CD4-positive, alpha-beta T cell treated with Interleukin-6 at 100 ng/mL for 8 hours (primary cell): ENCODE results near the gene PRSS38.

Experiments
- DNase-seq: peaks from one replicate; pipeline ENCODE4 v3.0.0-alpha.2; 2020; ENCODE audit warnings: mixed read lengths, low spot score

PRSS38 gene

GRCh38 chr1:227793079-227793947 lies 22.2 kb upstream of the PRSS38 start:
- no peak for DNase-seq

- DNase-seq, result no peak
These were observed 21.3 kb upstream of the PRSS38 start for GRCh38 chr1:227793948-227794816.

DNA sequence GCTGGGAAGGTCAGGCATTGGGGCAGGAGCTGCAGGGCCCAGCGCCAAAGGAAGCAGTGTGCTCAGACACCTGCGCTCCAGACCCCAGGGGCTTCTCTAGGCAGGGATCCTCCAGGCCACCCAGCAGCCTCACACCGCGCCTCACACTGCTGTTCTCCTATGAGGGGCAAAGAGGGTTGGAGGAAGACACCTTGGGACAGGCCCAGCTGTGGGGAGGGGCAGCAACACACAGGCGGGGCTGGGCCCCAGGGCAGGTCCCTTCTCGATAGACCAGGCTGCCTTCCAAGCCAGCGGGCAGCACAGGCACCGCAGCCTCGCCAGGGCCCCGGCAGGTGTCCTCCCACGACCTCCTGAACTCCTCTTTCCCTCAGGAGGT lies 20.7 kb upstream of the PRSS38 start:
- no peak for DNase-seq

GRCh38 chr1:227795732-227796131 lies 19.7 kb upstream of the PRSS38 start:
- DNase-seq, result no peak

- DNase-seq, result no peak
These were observed 19.0 kb upstream of the PRSS38 start for GRCh38 chr1:227796359-227796915.

DNA sequence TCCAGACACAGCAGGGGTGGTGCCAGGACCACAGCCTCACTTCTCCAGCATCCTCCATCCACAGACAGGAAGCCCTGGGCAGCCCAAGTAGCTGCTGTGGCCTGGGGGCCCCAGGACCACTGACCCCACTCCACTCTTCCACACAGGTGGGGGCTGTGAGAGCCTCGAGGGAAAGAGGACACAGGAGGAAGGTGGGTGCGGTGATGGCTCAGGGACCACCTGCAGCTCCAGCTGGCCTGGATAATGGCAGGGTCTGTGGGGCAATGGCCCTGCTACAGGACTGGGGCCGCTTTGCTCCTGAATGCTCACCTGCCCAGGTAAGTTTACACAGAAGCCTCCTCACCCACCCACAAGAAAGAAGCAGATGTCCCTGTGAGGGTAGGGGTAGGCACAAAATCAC lies 18.3 kb upstream of the PRSS38 start:
- no peak for DNase-seq

GRCh38 chr1:227797625-227798024 lies 17.9 kb upstream of the PRSS38 start:
- no peak for DNase-seq

DNA sequence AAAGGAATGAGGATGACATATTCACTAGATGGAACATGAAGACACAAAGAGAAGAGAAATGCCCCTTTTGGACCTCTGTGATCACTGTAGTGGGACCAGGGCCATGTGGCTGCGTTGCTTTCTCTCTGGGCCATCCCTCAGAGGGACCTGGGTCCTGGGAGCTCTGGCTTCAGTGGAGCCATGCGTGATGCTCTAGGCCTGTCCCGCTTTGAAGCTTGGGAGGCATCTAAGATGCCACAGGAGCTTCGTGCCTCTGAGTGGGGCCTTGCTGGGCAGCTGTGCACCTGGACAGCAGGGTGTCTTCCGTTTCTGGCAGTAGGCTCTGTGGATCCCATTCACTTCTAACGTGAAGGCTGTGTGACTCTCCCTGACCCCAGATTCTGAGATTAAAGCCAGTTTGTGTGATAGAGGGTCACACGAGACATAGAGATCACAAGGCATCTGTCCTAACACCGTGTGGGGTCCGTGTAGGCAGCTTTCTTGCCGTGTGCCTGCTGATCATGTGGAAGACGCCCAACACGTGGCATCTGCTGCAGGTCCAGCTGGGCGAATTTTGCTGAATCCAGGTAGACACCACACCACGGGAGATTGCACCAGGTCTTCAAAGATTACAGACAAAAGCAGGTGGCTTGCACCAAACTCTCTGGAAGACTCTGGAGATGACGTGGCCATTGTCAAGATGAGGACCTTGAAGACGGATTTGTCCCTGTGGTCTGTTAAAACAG lies 17.2 kb upstream of the PRSS38 start:
- no peak for DNase-seq

DNA sequence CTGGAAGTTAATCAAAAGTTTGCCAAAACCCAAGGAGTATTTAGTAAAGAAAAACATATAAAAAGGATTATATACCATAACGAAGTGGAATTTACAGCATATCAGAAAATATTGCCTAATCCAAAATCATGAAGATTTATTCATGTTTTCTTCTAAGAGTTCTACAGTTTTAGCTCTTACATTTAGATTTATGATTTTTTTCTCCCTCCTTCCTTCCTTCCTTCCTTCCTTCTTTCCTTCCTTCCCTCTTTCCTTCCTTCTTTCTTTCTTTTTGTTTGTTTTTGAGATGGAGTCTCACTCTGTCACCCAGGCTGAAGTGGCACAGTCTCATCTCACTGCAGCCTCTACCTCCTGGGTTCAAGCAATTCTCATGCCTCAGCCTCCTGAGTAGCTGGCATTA lies 15.7 kb upstream of the PRSS38 start:
- DNase-seq, result no peak

GRCh38 chr1:227803933-227804332 lies 11.5 kb upstream of the PRSS38 start:
- DNase-seq, result no peak

DNA sequence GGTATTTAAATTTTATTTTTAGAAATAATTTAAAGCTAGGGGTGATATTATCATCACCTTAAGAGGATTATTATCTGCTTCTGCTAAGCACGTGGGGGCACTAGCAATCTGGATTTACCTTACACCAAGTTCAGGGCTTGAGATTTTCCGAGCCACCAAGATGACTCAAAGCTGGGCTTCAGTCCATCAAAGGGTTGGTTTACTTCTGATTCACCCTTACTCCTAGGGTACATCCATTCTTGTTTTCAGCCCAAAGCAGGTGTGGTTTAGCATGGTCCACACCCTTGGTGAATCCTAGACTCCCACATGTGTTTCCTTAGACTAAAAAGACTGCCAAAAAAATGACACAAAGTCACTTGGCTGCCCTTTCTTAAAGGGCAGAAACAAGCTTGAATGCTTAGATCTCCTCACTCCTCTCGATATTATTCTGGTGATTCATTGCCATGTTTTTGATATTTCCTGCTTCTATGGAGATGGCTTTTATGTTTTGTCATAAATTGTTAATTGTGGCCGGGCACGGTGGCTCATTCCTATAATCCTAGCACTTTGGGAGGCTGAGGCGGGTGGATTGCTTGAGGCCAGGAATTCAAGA lies 9.8 kb upstream of the PRSS38 start:
- DNase-seq, result no peak

DNA sequence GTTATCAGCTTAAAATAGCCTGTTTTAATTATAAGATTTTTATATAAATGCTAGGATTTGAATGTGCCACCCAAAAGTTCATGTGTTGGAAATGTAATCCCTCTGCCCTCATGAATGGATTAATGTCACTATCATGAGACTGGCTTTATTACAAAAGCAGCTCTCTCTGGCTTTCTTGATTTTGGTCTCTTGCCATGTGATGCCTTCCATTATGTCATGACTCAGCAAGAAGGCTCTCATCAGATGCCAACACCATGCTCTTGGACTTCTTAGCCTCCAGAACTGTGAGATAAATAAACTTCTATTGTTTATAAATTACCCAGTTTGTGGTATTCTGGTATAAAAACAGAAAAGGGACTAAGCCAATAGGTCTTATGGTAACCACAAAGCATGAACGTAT lies 6.9 kb upstream of the PRSS38 start:
- DNase-seq, result no peak

DNA sequence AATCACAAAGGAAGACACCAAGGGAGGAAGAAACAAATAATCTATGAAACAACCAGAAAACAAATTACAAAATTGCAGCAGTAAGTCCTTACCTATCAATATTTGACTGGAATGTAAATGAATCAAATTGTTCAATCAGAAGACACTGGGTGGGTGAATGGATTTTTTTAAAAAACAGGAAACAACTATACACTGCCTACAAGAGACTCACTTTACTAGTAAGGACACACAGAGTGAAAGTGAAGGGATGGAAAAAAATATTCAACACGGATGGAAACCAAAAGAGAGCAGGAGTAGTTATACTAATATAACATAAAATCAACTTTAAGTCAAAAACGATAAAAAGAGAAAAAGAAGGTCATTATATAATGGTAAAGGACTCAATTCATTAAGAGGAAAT lies 6.4 kb upstream of the PRSS38 start:
- DNase-seq, result no peak

DNA sequence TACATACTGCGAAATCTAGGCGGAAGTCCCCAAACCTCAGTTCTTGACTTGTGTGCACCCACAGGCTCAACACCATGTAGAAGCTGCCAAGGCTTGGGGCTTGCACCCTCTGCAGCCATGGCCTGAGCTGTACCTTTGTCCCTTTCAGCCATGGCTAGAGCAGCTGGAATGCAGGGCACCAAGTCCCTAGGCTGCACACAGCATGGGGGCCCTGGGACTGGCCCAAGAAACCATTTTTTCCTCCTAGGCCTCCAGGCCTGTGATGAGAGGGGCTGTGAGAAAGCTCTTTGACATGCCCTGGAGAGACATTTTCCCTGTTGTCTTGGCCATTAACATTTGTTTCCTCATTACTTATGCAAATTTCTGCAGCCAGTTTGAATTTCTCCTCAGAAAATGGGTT lies 1.5 kb upstream of the PRSS38 start:
- no peak for DNase-seq

DNA sequence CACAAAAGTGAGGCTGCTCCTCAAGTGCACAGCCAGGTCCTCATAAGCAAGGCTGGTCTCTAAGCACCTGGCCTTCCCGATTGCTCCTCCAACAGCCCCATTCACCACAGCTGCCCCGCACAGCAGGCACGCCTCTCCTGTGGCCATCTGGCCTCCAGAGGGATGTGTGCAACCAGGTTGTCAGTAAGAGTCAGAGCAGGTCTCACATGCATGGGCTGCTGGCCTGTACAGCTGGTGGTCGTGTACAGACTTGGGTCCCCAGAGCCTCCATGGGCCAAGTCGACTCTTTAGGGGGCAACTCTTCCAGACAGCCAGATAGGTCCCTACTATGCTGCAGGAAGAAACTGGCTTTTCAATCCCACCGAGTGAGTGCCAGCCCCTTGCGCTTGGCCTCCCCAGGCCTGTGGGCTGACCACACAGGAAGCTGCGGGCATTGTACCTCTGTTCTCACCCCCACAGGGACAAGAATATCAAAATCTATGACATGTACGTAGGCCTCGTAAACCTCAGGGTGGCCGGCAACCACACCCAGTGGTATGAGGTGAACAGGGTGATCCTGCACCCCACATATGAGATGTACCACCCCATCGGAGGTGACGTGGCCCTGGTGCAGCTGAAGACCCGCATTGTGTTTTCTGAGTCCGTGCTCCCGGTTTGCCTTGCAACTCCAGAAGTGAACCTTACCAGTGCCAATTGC lies 1.4 kb downstream of the PRSS38 start:
- no peak for DNase-seq

DNA sequence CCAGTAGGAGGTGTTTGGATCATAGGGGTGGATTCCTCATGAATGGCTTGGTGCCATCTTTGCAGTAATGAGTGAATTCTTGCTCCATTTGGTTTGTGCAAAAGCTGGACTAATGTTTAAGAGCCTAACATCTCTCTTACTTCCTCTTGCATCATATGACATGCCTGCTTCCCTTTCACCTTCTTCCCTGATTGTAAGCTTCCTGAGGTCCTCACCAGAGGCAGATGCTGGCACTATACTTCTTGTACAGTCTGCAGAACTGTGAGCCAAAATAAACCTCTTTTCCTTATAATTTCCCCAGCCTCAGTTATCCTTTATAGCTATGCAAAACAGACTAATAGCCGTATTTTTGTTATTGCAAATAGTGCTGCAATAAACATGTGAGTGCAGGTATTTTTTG lies 8.1 kb downstream of the PRSS38 start:
- DNase-seq, result no peak

- DNase-seq, result no peak
These were observed 8.7 kb downstream of the PRSS38 start for GRCh38 chr1:227824204-227824603.

DNA sequence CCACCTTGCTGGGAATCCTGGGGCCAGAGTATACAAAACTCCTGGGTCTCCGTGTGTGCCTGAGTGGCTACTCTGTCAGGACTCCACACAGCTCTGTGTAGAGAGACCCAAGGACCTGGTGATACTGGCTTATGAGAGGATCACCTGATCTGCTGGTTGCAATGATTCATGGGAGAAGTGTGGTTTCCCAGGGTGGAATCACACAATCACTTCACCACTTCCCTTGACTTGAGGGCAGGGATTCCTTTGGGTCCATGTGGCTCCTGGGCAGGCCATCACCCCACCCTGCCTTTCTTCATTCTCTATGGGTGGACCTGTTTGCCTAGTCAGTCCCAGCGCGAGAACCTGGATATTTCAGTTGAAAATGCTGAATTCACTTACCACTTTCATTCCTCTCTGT lies 13.3 kb downstream of the PRSS38 start:
- no peak for DNase-seq

GRCh38 chr1:227838181-227838580 lies 22.7 kb downstream of the PRSS38 start:
- DNase-seq, result no peak

DNA sequence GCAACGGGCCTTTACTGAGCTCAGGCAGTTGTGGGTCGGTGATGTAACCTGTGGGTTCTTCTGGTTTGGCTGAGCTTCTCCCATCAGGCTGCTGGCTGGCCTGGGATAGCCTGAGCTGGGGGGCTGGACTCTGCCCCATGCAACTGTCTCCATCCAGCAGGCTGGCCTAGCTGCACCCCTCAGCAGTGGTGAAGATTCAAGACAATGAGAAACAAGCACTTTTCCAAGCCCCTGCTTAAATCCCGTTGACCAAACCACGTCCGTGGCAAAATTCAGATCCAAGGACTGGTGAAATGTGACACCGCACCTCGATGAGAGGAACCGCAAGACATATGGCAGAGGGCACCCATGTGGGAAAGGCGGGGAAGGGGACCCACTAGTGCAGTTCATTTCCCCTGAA lies 25.6 kb downstream of the PRSS38 start:
- no peak for DNase-seq
